Measurements from ENCODE around the gene ORC3.
"Not testable (repeated sequence)": the region's sequence is repeated elsewhere in the genome, so short reads cannot be mapped to it uniquely, and the experiment has no call there.

DNA sequence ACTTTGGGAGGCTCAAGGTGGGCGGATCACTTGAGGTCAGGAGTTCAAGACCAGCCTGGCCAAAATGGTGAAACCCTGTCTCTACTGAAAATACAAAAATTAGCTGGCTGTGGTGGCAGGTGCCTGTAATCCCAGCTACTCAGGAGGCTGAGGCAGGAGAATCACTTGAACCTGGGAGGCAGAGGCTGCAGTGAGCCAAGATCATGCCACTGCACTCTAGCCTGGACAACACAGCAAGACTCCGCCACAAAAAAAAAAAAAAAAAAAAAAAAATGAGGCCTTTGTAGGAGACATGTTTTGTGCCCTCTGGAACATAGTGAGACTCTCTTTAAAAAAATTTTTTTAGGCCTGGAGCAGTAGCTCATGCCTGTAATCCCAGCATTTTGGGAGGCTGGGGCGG, 122.8 kb downstream of the ORC3 start:
- TF ChIP-seq EZH2 (IDR thresholded peaks at IDR 0.05; ENCODE audit: borderline replicate concordance, low read depth, low read length, severe bottlenecking), result not testable (repeated sequence)
- TF ChIP-seq, protein P1, sequence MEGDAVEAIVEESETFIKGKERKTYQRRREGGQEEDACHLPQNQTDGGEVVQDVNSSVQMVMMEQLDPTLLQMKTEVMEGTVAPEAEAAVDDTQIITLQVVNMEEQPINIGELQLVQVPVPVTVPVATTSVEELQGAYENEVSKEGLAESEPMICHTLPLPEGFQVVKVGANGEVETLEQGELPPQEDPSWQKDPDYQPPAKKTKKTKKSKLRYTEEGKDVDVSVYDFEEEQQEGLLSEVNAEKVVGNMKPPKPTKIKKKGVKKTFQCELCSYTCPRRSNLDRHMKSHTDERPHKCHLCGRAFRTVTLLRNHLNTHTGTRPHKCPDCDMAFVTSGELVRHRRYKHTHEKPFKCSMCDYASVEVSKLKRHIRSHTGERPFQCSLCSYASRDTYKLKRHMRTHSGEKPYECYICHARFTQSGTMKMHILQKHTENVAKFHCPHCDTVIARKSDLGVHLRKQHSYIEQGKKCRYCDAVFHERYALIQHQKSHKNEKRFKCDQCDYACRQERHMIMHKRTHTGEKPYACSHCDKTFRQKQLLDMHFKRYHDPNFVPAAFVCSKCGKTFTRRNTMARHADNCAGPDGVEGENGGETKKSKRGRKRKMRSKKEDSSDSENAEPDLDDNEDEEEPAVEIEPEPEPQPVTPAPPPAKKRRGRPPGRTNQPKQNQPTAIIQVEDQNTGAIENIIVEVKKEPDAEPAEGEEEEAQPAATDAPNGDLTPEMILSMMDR (IDR thresholded peaks at IDR 0.05; ENCODE audit: borderline replicate concordance, extremely low read depth, low read length, poor library complexity, severe bottlenecking), result not testable (repeated sequence)

Measured in DND-41 (cell line).